ENCODE data around the gene FTO. TPM values are rescaled to one million over a fixed set of nuclear protein-coding genes. Genes with fewer than 3 reads are reported as not detected.

Gene FTO
- polyA plus RNA-seq, 4 donors: 81.9 to 101 (median 98.3) TPM

GRCh38 chr16:54102888-54103866 is 399.2 kb downstream of the FTO start:
- DNase-seq (ENCODE audit: low read depth in 4 of 4, low spot score in 3 of 4): no peak

DNA sequence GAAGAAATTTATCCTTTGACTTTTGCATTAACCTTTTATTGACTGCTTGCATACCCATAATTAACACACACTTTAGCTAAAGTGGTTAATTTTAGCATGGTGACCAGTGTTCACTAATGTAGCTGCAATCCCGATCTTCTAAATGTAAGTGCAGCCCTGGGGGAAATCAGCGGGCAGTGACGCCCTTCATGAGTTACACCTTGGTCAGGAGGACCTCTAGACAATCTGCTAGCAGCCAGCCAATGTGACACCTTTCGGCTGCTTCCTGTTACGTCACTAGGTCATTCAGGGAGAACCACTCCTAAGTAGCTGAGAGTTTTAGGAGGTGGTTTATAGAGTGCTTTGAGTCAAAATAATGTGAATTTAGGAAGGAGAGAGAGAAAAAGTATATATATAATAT is 402.1 kb downstream of the FTO start:
- no peak for DNase-seq (ENCODE audit: low read depth in 4 of 4, low spot score in 3 of 4)

GRCh38 chr16:54107583-54108202 is 403.7 kb downstream of the FTO start:
- no peak for DNase-seq (ENCODE audit: low read depth in 4 of 4, low spot score in 3 of 4)

DNA sequence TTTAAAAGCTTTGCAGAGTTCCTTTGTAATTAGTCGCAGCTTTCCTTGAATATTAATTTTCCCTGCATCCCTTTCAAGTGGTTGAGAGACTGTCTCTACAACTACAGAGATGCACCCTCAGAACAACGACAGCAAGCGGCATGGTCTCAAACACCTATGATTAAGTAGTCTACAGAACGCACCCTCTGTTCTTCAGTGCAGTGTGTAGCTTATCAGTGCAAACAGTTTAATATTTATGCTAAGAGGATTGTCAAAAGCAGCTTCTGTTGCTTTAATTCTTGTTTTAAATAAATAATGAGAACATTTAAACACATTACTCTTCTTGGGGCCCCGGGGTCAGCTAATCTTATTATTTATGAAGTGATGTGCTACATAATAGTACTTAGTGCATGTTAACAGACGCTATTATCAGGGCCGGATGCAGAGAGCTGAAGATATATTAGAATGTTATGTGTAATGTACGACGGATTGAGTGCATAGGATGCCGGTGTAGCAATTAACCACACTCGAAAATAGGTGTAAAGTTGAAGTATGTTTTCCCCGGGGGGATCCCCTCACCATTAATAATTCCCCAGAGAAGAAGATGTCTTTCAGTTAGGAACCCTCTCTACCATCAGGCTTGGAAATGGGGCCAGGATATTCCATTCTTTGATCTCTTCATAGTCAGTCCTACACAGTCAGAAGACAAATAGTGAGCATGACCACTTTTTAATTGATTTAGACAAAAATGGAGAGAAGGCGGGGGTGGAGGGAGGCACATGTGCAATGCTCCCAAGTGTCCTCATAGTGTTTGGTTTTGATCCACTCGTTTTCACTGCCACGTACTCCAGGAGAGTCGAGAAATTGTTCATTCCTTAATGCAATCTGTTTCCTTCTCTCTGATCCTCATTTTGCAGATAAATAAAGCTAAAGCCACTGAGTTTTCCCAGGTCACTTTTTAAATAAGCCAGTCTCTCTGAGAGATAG is 406.3 kb downstream of the FTO start:
- no peak for DNase-seq (ENCODE audit: low read depth in 4 of 4, low spot score in 3 of 4)

GRCh38 chr16:54112451-54113206 is 408.7 kb downstream of the FTO start:
- DNase-seq (ENCODE audit: low read depth in 4 of 4, low spot score in 3 of 4): no peak

GRCh38 chr16:54115558-54115957 is 411.6 kb downstream of the FTO start:
- DNase-seq (ENCODE audit: low read depth in 4 of 4, low spot score in 3 of 4): no peak

- DNase-seq (ENCODE audit: low read depth in 4 of 4, low spot score in 3 of 4): no peak
These were observed 412.2 kb downstream of the FTO start for GRCh38 chr16:54116124-54116655.

DNA sequence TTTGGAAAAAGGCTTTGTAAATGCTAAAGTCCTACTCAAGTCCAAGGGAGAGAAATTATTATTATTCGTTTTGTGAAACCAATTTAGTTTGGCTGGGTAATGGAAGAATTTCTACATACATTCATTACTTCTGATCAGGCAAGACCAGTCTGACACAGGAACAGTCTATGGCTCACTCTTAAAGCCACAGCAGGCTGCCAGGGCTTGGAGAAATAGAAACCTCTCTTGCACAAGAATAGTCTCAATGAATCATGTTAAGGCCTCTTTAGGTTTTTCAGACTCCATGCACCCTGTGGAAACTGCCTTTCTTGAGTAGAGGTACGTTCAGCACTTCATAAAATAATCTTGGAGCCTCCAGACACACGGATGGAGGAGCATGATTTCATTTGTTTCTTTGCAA is 414.9 kb downstream of the FTO start:
- DNase-seq (ENCODE audit: low read depth in 4 of 4, low spot score in 3 of 4): no peak

DNA sequence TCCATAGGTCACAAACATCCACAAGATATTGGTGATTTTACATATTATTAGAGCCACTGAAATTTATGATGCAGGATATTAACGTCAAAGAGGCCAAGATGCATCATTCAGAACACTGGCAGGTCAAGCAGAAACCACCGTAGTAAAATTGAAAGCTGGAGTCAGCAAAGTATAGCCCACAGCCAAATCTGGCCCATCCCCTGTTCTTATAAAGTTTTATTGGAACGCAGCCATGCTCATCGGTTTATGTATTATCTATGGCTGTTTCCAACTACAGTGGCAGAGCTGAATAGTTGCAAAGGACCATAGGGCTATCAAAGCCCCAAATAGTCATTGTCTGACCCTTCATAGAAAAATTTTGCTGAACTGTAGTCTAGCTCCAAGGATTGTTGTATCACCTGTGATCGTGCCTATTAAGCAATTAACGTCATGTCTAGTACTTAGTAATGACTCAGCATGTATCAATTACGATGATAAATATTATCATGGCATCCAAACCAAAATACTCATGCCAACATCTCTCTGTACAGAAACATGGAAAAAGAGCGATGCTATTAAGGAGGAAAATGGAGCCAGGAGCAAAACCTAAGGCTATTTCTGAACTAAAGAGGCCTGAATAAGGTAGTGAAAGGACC is 417.0 kb downstream of the FTO start:
- no peak for DNase-seq (ENCODE audit: low read depth in 4 of 4, low spot score in 3 of 4)

DNA sequence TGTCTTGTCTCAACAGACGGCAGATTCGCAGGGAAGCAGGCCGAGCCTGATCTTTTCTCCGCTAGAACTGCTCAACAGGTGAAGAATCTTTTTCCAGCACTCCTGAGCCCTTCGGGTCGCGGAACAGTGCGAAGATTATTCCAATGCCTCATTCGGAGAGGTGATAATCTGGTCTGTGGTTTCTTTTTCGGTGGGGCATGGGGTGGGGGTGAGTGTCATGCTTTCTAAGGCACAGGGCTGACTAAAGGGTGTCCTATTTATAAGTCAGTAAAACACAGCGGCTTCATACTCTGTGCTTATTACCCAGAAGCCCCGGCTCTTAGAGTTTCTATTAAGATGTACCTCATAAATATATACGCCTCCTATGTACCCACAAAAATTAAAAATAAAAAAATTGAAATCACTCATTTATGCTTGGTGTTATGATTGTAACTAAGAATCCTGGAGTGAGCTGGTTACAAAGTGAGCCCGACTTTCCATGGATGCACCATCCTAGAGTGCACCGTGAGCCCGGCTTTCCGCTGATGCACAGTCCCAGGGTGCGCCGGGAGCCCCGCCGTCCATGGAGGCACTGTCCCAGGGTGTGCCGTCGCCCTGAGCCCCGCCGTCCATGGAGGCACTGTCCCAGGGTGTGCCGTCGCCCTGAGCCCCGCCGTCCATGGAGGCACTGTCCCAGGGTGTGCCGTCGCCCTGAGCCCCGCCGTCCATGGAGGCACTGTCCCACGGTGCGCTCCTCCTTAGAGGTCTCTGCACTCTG is 417.8 kb downstream of the FTO start:
- DNase-seq (ENCODE audit: low read depth in 4 of 4, low spot score in 3 of 4): no peak

- no peak for DNase-seq (ENCODE audit: low read depth in 4 of 4, low spot score in 3 of 4)
These were observed 419.8 kb downstream of the FTO start for GRCh38 chr16:54123766-54124165.

- no peak for DNase-seq (ENCODE audit: low read depth in 4 of 4, low spot score in 3 of 4)
These were observed 422.0 kb downstream of the FTO start for GRCh38 chr16:54125751-54126655.

- no peak for DNase-seq (ENCODE audit: low read depth in 4 of 4, low spot score in 3 of 4)
These were observed 423.0 kb downstream of the FTO start for GRCh38 chr16:54126907-54127306.

GRCh38 chr16:54128629-54129234 is 424.8 kb downstream of the FTO start:
- no peak for DNase-seq (ENCODE audit: low read depth in 4 of 4, low spot score in 3 of 4)

DNA sequence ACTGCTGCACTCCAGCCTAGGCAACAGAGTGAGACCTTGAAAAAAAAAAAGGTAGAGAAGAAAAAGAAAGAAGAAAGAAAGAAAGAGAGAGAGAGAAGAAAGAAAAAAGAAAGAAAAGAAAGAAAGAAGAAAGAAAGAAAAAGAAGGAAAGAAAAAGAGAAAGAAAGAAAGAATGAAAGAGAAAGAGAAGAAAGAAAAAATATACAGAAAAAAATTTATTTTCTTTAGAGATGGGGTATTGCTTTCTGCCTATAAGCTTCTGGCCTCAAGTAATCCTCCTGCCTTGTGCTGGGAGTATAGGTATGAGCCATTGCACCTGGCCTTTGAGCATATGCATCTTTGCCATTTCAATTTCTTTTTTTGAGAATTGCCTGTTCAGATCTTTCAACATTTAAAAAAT is 425.9 kb downstream of the FTO start:
- DNase-seq (ENCODE audit: low read depth in 4 of 4, low spot score in 3 of 4): no peak

DNA sequence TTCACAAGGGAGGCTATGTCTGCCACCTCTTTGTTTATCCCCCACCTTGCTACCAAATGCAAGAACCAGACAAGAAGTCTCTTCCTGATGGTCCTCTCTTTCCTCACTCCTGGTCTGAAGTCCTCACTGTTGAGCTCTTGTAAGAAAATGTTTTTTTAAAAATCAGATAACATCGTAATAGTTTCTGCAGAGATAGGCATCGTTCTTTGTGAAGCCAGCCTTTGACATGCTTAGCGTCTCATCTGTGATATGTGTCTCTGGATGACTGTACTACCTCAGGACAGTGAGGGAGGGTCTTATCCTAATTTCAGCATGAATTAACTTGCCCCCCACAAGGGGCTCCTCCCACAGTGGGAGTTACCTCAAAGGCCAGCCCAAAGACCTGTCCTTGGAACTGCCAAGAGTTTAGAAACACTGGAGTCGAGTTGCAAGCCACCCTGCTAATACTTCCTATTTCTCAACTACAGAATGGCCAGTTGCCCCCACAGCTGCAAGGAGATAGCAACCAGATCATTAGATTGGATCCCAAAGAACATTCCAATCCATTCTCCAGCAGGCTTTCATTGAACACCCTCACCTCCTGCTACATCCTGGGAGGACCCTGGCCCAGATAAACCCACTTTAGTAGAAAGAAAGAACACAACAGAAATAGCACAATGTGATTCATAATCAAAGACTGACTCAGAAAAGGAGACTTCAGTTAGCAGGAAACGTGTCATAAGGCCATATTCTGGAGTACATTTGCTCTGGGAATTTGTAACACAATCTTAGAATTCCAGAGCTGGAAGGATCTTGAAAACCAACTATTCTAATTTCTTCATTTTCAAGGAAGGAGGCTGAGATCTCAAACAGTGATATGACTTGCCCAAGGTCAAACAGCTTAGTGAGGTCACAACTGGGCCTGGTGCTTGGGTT is 431.7 kb downstream of the FTO start:
- no peak for DNase-seq (ENCODE audit: low read depth in 4 of 4, low spot score in 3 of 4)

All from right renal pelvis (tissue), 4 donors.